DND-41 (cell line): ENCODE results near the gene SPACA7.

Source experiments
- ATAC-seq: fragments of 200-7000 bp; cut with Tn5 transposase; 3 replicates; pipeline ENCODE4 v1.9.1; 2021; ENCODE audit warnings: low read depth; ENCODE audit not compliant: insufficient read depth
- DNase-seq: peaks from one replicate; pipeline ENCODE4 v3.0.0-alpha.2; 2020
- H2AFZ ChIP-seq: 2 replicates; pipeline ENCODE4 v1.6.0; 2012; ENCODE audit warnings: low read depth, low read length
- H3K27ac ChIP-seq: 2 replicates; pipeline ENCODE4 v1.5.1; 2012; ENCODE audit warnings: low read length, inconsistent platforms
- H3K27me3 ChIP-seq: fragments of 200-600 bp; sonication (generic); 2 replicates; pipeline ENCODE4 v1.6.0; 2012; ENCODE audit warnings: low read length, mild to moderate bottlenecking, inconsistent platforms; ENCODE audit not compliant: insufficient read depth, poor library complexity
- H3K36me3 ChIP-seq: 2 replicates; pipeline ENCODE4 v1.5.1; 2012; ENCODE audit warnings: low read length, inconsistent platforms; ENCODE audit not compliant: insufficient read depth
- H3K4me1 ChIP-seq: 2 replicates; pipeline ENCODE4 v1.5.1; 2012; ENCODE audit warnings: mild to moderate bottlenecking, low read length; ENCODE audit not compliant: insufficient read depth
- H3K4me2 ChIP-seq: 2 replicates; pipeline ENCODE4 v1.6.0; 2012; ENCODE audit warnings: mild to moderate bottlenecking, moderate library complexity, low read length, inconsistent platforms; ENCODE audit not compliant: insufficient read depth
- H3K4me3 ChIP-seq, 2 experiments: fragments of 200-600 bp in 1 of 2; shearing (Covaris generic) in 1 of 2; 2 replicates each; pipeline ENCODE4 v1.5.1; 2012 to 2016; ENCODE audit warnings: inconsistent platforms in 2 of 2, low read length in 2 of 2, mild to moderate bottlenecking in 2 of 2, low read depth in 1 of 2, moderate library complexity in 1 of 2
- H3K79me2 ChIP-seq: 2 replicates; pipeline ENCODE4 v1.6.0; 2012; ENCODE audit warnings: low read length, inconsistent platforms; ENCODE audit not compliant: insufficient read depth
- H3K9ac ChIP-seq: 2 replicates; pipeline ENCODE4 v1.6.0; 2012; ENCODE audit warnings: low read depth, mild to moderate bottlenecking, inconsistent platforms, low read length, moderate library complexity
- H3K9me3 ChIP-seq: 2 replicates; pipeline ENCODE4 v1.5.1; 2012; ENCODE audit warnings: low read length, moderate library complexity, mild to moderate bottlenecking, inconsistent platforms; ENCODE audit not compliant: insufficient read depth, severe bottlenecking
- H4K20me1 ChIP-seq: 2 replicates; pipeline ENCODE4 v1.6.0; 2012; ENCODE audit warnings: low read length; ENCODE audit not compliant: insufficient read depth
- CTCF ChIP-seq: IDR thresholded peaks from 2 replicates; pipeline ENCODE4 v1.5.1; 2012; ENCODE audit warnings: borderline replicate concordance, low read length, moderate library complexity, mild to moderate bottlenecking; ENCODE audit not compliant: poor library complexity, severe bottlenecking; ENCODE audit errors: extremely low read depth
- EZH2 ChIP-seq: IDR thresholded peaks from 3 replicates; pipeline ENCODE4 v1.6.1; 2012; ENCODE audit warnings: borderline replicate concordance, low read depth, mild to moderate bottlenecking, moderate library complexity, low read length, inconsistent platforms; ENCODE audit not compliant: severe bottlenecking

SPACA7 gene

DNA sequence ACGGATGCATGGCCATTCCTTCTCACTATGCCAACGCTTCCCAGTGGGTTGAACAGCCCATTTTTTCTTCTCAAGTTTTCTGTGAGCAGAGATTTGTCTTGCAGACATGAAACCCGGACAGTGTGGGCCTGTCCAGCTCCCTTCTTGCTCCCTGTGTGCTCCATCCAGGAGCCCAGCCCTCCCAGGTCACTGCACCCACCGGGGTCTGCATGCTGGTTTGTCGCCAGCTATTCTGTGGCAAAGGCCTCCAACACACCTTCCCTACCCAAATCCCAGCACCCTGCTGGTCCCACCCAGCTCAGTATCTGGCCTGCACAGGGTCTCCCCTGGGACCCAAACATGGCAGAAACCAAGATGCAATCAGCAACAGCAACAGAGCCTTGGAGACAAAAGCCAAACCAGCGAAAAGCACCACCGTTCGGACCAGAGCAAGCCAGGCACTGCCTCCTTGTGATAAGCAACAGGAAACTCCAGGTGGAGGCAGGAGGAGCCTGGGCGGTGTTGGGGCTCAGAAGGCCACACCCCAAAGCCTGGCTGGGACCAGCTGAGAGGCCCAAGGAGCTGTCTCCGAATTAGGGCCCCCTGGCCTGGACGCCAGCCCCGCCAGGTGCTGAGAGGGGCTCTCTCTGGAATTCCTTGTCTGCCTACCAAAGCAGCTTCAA is 12.2 kb upstream of the SPACA7 start:
- Histone ChIP-seq H3K79me2 (no peaks in the 10 kb centered on the region), H4K20me1 (no peaks in the 10 kb centered on the region), H3K36me3 (no peaks in the 10 kb centered on the region), H3K9ac (no peak overlapping the region), H3K9me3 (peaks cover 17% of the 10 kb centered on the region), H3K4me2 (no peak overlapping the region), H2AFZ (no peak overlapping the region), H3K27ac (no peak overlapping the region), H3K4me1 (no peaks in the 10 kb centered on the region), H3K27me3 (no peaks in the 10 kb centered on the region), H3K4me3 (no peak overlapping the region)
- DNase-seq: no peak
- TF ChIP-seq CTCF (no peak), EZH2 (no peak)
- no peak for ATAC-seq

- H3K4me3 ChIP-seq: no peak overlapping the region
- no peak for DNase-seq
- H2AFZ ChIP-seq: no peak overlapping the region
- no peaks in the 10 kb centered on the region for H4K20me1 ChIP-seq
- no peak overlapping the region for H3K27ac ChIP-seq
- peaks cover 17% of the 10 kb centered on the region for H3K9me3 ChIP-seq
- H3K79me2 ChIP-seq: no peaks in the 10 kb centered on the region
- H3K27me3 ChIP-seq: no peaks in the 10 kb centered on the region
- no peak for ATAC-seq
- H3K4me1 ChIP-seq: no peaks in the 10 kb centered on the region
- H3K9ac ChIP-seq: no peak overlapping the region
- H3K36me3 ChIP-seq: no peaks in the 10 kb centered on the region
- H3K4me2 ChIP-seq: no peak overlapping the region
- TF ChIP-seq EZH2: no peak
- TF ChIP-seq CTCF: no peak
These were observed 9.1 kb upstream of the SPACA7 start for GRCh38 chr13:112366907-112367646.

DNA sequence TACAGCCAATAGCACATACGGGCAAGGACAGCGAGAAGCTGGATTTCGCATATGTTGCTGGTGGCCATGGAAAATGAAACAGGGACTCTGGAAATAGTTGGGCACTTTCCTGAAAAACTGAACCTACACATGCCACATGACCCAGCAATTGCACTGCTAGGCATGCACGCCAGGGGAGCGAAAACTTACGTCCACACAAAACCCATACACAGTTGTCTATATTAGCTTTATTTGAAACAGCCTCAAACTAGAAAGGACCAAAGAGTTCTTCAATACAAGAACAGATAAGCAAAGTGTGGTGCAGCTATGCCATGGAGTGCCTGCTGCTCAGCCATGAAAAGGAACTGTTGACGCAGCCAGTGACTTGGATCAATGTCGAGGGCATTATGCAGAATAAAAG is 7.3 kb upstream of the SPACA7 start:
- no peak for DNase-seq
- Histone ChIP-seq H3K79me2 (no peaks in the 10 kb centered on the region), H3K36me3 (no peaks in the 10 kb centered on the region), H3K9me3 (peaks cover 17% of the 10 kb centered on the region), H3K4me1 (no peaks in the 10 kb centered on the region), H4K20me1 (no peaks in the 10 kb centered on the region), H3K27me3 (no peaks in the 10 kb centered on the region), H2AFZ (no peak overlapping the region), H3K4me3 (no peak overlapping the region), H3K4me2 (no peak overlapping the region), H3K9ac (no peak overlapping the region), H3K27ac (no peak overlapping the region)
- ATAC-seq: no peak
- TF ChIP-seq EZH2: no peak
- no peak for TF ChIP-seq CTCF
